PC-9 (cell line): Measurements from ENCODE around the gene DOCK7. TPM values are rescaled to one million over a fixed set of nuclear protein-coding genes. Genes with fewer than 3 reads are reported as not detected.

ENCODE experiments used
- BruUV-seq: library from RNA; stranded (reverse); fragments of 400-500 nt; replicated peaks from 2 replicates; lab custom pipeline; 2021; lab: Mats Ljungman, UMichigan
- CTCF ChIA-PET: fragments of 300-600 bp; sonication (Branson Sonifier 250); formaldehyde crosslinking; loops from one replicate; lab custom pipeline; 2022; ENCODE audit warnings: antibody characterized with exemption; lab: Charles Lee
- POLR2A ChIA-PET: fragments of 300-600 bp; sonication (Branson Sonifier 250); formaldehyde crosslinking; loops from one replicate; lab custom pipeline; 2022; ENCODE audit warnings: antibody characterized with exemption; ENCODE audit not compliant: unreplicated experiment; lab: Charles Lee
- DNase-seq, 2 experiments: peaks; one replicate each; pipeline versions ENCODE4 v3.0.0 to v3.0.0-alpha.2; 2015 to 2022; ENCODE audit warnings: mixed read lengths in 1 of 2
- H2AFZ ChIP-seq: fragments of 200-600 bp; sonication (generic); 2 replicates; pipeline ENCODE4 v1.8.1; 2017; ENCODE audit warnings: antibody characterized with exemption
- H3F3A ChIP-seq: fragments of 200-600 bp; sonication (generic); 2 replicates; pipeline ENCODE4 v1.8.1; 2017; ENCODE audit warnings: antibody characterized with exemption, mild to moderate bottlenecking, low read depth; ENCODE audit not compliant: insufficient read depth
- H3K27ac ChIP-seq: fragments of 200-600 bp; sonication (generic); 2 replicates; pipeline ENCODE4 v1.6.1; 2016; ENCODE audit warnings: mixed run types
- H3K27me3 ChIP-seq: fragments of 200-600 bp; sonication (generic); 2 replicates; pipeline ENCODE4 v1.6.1; 2016; ENCODE audit warnings: low read depth, mixed run types; ENCODE audit not compliant: insufficient read depth
- H3K36me3 ChIP-seq: fragments of 200-600 bp; sonication (generic); 2 replicates; pipeline ENCODE4 v1.6.1; 2016; ENCODE audit warnings: low read depth, mixed run types
- H3K4me1 ChIP-seq: fragments of 200-600 bp; sonication (generic); replicated peaks from 2 replicates; pipeline ENCODE4 v1.6.1; 2016; ENCODE audit warnings: mixed run types; ENCODE audit not compliant: insufficient read depth
- H3K4me2 ChIP-seq: fragments of 200-600 bp; sonication (generic); 2 replicates; pipeline ENCODE4 v1.6.1; 2017; ENCODE audit warnings: mixed run types
- H3K4me3 ChIP-seq: fragments of 200-600 bp; sonication (generic); 2 replicates; pipeline ENCODE4 v1.6.1; 2016; ENCODE audit warnings: mixed run types
- H3K79me2 ChIP-seq: fragments of 200-600 bp; sonication (generic); 2 replicates; pipeline ENCODE4 v1.6.1; 2017; ENCODE audit warnings: low read depth, mixed run types
- H3K9me2 ChIP-seq: fragments of 200-600 bp; sonication (generic); 2 replicates; pipeline ENCODE4 v1.8.1; 2017; ENCODE audit warnings: mild to moderate bottlenecking; ENCODE audit not compliant: insufficient read depth
- H3K9me3 ChIP-seq: fragments of 200-600 bp; sonication (generic); 2 replicates; pipeline ENCODE4 v1.8.1; 2016; ENCODE audit warnings: low read depth; ENCODE audit not compliant: insufficient read depth
- H4K20me1 ChIP-seq: fragments of 200-600 bp; sonication (generic); 2 replicates; pipeline ENCODE4 v1.8.1; 2017; ENCODE audit not compliant: insufficient read depth
- EZH2 ChIP-seq: fragments of 200-600 bp; sonication (generic); IDR thresholded peaks from 2 replicates; pipeline ENCODE4 v1.8.0; 2017; ENCODE audit warnings: antibody characterized with exemption, low read depth
- intact Hi-C: fragments of 100-400 bp; cut with micrococcal nuclease; formaldehyde crosslinking; loops from one replicate; pipeline ENCODE4 v1.10.0; 2022; ENCODE audit not compliant: unreplicated experiment
- total RNA-seq: library from RNA; stranded (reverse); gene quantifications from 2 replicates; pipeline ENCODE4 v1.2.3, GENCODE V29; 2021
- TF ChIP-seq, protein P1 (sequence below): fragments of 200-600 bp; sonication (generic); conservative IDR thresholded peaks from 2 replicates; pipeline ENCODE4 v1.6.1; 2017; ENCODE audit warnings: mixed run types, antibody characterized with exemption, mild to moderate bottlenecking, moderate library complexity

Gene DOCK7
- total RNA-seq, 1 experiment from 2014 or later: 34.0 TPM

DNA sequence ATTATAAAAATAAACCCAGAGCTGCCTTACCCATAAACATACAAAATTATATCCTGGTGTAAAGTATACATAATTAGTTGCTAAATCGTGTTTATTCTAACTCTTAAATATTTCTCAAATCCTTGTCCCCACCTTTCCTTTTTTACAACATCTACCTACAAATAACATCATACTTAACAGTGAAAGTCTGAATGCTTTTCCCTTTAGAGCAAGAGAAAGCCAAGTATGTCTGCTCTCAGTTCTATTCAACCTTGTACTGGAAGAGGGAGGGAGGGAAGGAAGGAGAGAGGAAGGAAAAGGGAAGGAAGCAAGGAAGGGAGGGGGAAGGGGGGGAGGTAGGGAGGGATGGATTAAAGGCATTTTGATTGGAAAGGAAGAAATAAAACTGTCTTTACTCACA is 14.6 kb downstream of the DOCK7 start:
- no peaks in the 10 kb centered on the region for H3K9me2 ChIP-seq
- no peak for TF ChIP-seq EZH2
- TF ChIP-seq, protein P1, sequence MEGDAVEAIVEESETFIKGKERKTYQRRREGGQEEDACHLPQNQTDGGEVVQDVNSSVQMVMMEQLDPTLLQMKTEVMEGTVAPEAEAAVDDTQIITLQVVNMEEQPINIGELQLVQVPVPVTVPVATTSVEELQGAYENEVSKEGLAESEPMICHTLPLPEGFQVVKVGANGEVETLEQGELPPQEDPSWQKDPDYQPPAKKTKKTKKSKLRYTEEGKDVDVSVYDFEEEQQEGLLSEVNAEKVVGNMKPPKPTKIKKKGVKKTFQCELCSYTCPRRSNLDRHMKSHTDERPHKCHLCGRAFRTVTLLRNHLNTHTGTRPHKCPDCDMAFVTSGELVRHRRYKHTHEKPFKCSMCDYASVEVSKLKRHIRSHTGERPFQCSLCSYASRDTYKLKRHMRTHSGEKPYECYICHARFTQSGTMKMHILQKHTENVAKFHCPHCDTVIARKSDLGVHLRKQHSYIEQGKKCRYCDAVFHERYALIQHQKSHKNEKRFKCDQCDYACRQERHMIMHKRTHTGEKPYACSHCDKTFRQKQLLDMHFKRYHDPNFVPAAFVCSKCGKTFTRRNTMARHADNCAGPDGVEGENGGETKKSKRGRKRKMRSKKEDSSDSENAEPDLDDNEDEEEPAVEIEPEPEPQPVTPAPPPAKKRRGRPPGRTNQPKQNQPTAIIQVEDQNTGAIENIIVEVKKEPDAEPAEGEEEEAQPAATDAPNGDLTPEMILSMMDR: no peak
- no peaks in the 10 kb centered on the region for H3F3A ChIP-seq
- H3K79me2 ChIP-seq: peaks cover 61% of the 10 kb centered on the region
- intact Hi-C loops: no loop called here
- 0 out of 2 replicates have a peak, but pooled peaks cover 4% of the 10 kb centered on the region for H4K20me1 ChIP-seq
- no peak overlapping the region for H2AFZ ChIP-seq
- BruUV-seq: no TSS peak
- no peaks in the 10 kb centered on the region for H3K27me3 ChIP-seq
- H3K9me3 ChIP-seq: no peaks in the 10 kb centered on the region
- H3K36me3 ChIP-seq: no peaks in the 10 kb centered on the region
- no peak overlapping the region for H3K4me3 ChIP-seq
- 0 out of 2 replicates have a peak, but pooled peaks cover 4% of the 10 kb centered on the region for H3K4me1 ChIP-seq
- H3K4me2 ChIP-seq: no peak overlapping the region
- DNase-seq: no peak
- no peak overlapping the region for H3K27ac ChIP-seq
- ChIA-PET POLR2A (no interaction called here), CTCF (no interaction called here)

DNA sequence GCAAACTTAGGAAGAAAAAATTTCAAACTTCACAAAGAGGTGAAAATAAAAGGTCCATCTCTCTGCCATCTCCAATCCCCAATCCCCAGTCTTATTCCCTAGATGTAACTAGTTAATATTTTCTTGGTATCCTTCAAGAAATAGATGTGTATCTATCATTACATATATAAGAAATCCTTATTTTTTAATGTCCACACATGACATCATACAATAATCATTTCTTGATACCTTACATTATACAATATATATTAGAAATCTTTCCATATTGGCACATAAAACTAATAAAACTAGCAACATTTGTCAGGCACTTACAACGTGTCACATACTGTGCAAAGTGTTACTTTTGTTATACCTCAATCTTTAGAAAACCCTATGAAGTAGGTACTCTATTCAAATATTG is 16.2 kb downstream of the DOCK7 start:
- Histone ChIP-seq H3K9me3 (no peaks in the 10 kb centered on the region), H2AFZ (no peak overlapping the region), H3K4me1 (0 out of 2 replicates have a peak, but pooled peaks cover 2% of the 10 kb centered on the region), H3K79me2 (peaks cover 53% of the 10 kb centered on the region), H3F3A (no peaks in the 10 kb centered on the region), H3K27me3 (no peaks in the 10 kb centered on the region), H3K4me3 (no peak overlapping the region), H3K36me3 (no peaks in the 10 kb centered on the region), H4K20me1 (0 out of 2 replicates have a peak, but pooled peaks cover 4% of the 10 kb centered on the region), H3K9me2 (no peaks in the 10 kb centered on the region), H3K4me2 (no peak overlapping the region), H3K27ac (no peak overlapping the region)
- ChIA-PET CTCF (no interaction called here), POLR2A (no interaction called here)
- no TSS peak for BruUV-seq
- TF ChIP-seq, protein P1: no peak
- no peak for TF ChIP-seq EZH2
- DNase-seq: no peak
- intact Hi-C loops: no loop called here

DNA sequence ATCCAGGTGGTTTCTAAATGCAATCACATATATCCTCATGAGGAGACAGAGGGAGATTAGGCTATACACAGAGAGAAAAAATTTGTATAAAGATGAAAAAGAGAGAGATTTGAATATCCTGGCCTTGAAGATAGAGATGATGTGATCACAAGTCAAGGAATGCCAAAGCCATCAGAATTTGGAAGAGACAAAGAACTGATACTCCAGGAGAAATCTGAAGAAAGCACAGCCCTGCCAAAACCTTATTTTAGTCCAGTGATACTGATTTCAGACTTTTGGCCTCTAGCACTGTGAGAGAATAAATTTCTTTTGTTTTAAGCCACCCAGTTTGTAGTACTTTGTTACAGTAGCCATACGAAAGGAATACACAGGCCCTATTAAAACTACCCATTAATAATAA is 33.4 kb downstream of the DOCK7 start:
- H3K9me2 ChIP-seq: no peaks in the 10 kb centered on the region

More for the DNA sequence above, 33.4 kb downstream of the DOCK7 start:
- Histone ChIP-seq H3K79me2 (peaks cover 8% of the 10 kb centered on the region; the same call in 1 of the 2 replicates), H4K20me1 (peaks cover 4% of the 10 kb centered on the region; the same call in 1 of the 2 replicates), H3K36me3 (peaks cover 8% of the 10 kb centered on the region; the same call in 1 of the 2 replicates), H3K27ac (no peak overlapping the region), H3K4me1 (no peaks in the 10 kb centered on the region), H3K4me2 (no peak overlapping the region), H3K27me3 (no peaks in the 10 kb centered on the region), H3K4me3 (no peak overlapping the region), H3F3A (no peaks in the 10 kb centered on the region; the same call in 1 of the 2 replicates), H3K9me3 (no peaks in the 10 kb centered on the region), H2AFZ (no peak overlapping the region)
- BruUV-seq: no TSS peak
- CTCF ChIA-PET: no interaction called here
- DNase-seq: no peak
- intact Hi-C loops: no loop called here
- POLR2A ChIA-PET: no interaction called here
- TF ChIP-seq, protein P1: no peak
- no peak for TF ChIP-seq EZH2
